Osteoblast (primary cell): Measurements from ENCODE around the gene SLC39A11. TPM values are rescaled to one million over a fixed set of nuclear protein-coding genes. Genes with fewer than 3 reads are reported as not detected.

Experiments
- DNase-seq: peaks from one replicate; pipeline ENCODE4 v3.0.0; 2011; ENCODE audit warnings: low spot score, mixed read lengths; ENCODE audit not compliant: insufficient read length; ENCODE audit errors: missing footprints
- H2AFZ ChIP-seq: 2 replicates; pipeline ENCODE4 v1.6.0; 2011; ENCODE audit warnings: mild to moderate bottlenecking, low read length
- H3K27ac ChIP-seq: 2 replicates; pipeline ENCODE4 v1.5.1; 2011; ENCODE audit warnings: mild to moderate bottlenecking, low read depth, low read length, moderate library complexity
- H3K27me3 ChIP-seq: 2 replicates; pipeline ENCODE4 v1.6.0; 2012; ENCODE audit warnings: mild to moderate bottlenecking, control low read depth, inconsistent platforms, low read length, moderate library complexity; ENCODE audit not compliant: insufficient read depth
- H3K36me3 ChIP-seq: 2 replicates; pipeline ENCODE4 v1.5.1; 2011; ENCODE audit warnings: mild to moderate bottlenecking, low read length, control low read depth, moderate library complexity; ENCODE audit not compliant: insufficient read depth
- H3K4me1 ChIP-seq: 2 replicates; pipeline ENCODE4 v1.5.1; 2011; ENCODE audit warnings: mild to moderate bottlenecking, low read length, control low read depth, moderate library complexity; ENCODE audit not compliant: insufficient read depth
- H3K4me2 ChIP-seq: 2 replicates; pipeline ENCODE4 v1.6.0; 2011; ENCODE audit warnings: mild to moderate bottlenecking, low read length; ENCODE audit not compliant: insufficient read depth
- H3K4me3 ChIP-seq: fragments of 200-600 bp; sonication (generic); 3 replicates; pipeline ENCODE4 v1.5.1; 2012; ENCODE audit warnings: mild to moderate bottlenecking, low read length, inconsistent platforms; ENCODE audit not compliant: insufficient read depth
- H3K79me2 ChIP-seq: 2 replicates; pipeline ENCODE4 v1.6.0; 2012; ENCODE audit warnings: mild to moderate bottlenecking, low read length, control low read depth, inconsistent platforms; ENCODE audit not compliant: insufficient read depth
- H3K9me3 ChIP-seq: 2 replicates; pipeline ENCODE4 v1.5.1; 2011; ENCODE audit warnings: low read depth, low read length, control low read depth
- H4K20me1 ChIP-seq: 2 replicates; pipeline ENCODE4 v1.6.0; 2012; ENCODE audit warnings: mild to moderate bottlenecking, low read length, control low read depth; ENCODE audit not compliant: insufficient read depth
- CTCF ChIP-seq: IDR thresholded peaks from 2 replicates; pipeline ENCODE4 v1.5.1; 2011; ENCODE audit warnings: mild to moderate bottlenecking, low read depth, low read length, moderate library complexity; ENCODE audit errors: extremely low read depth
- total RNA-seq: library from RNA; depleted of rRNA; stranded (reverse); fragments of >200 nt; gene quantifications from 2 replicates; pipeline ENCODE4 v1.2.3, GENCODE V29; 2012

The SLC39A11 gene
- total RNA-seq, 1 donor = 27.1 TPM

GRCh38 chr17:72707881-72708280, 384.6 kb downstream of the SLC39A11 start:
- no peaks in the 10 kb centered on the region for H3K27me3 ChIP-seq
- H3K27ac ChIP-seq = no peak overlapping the region
- H4K20me1 ChIP-seq = no peaks in the 10 kb centered on the region
- TF ChIP-seq CTCF = no peak
- no peaks in the 10 kb centered on the region for H3K9me3 ChIP-seq
- H2AFZ ChIP-seq = no peak overlapping the region
- peaks cover 4% of the 10 kb centered on the region for H3K4me1 ChIP-seq
- H3K4me3 ChIP-seq = no peak overlapping the region
- DNase-seq = no peak
- H3K36me3 ChIP-seq = no peaks in the 10 kb centered on the region
- H3K4me2 ChIP-seq = no peak overlapping the region
- H3K79me2 ChIP-seq = no peaks in the 10 kb centered on the region

GRCh38 chr17:72706396-72706981, 386.0 kb downstream of the SLC39A11 start:
- H3K4me2 ChIP-seq = no peak overlapping the region
- H3K9me3 ChIP-seq = no peaks in the 10 kb centered on the region
- no peaks in the 10 kb centered on the region for H3K27me3 ChIP-seq
- no peak overlapping the region for H3K27ac ChIP-seq
- no peaks in the 10 kb centered on the region for H3K36me3 ChIP-seq
- H3K4me3 ChIP-seq = no peak overlapping the region
- H4K20me1 ChIP-seq = no peaks in the 10 kb centered on the region
- no peak for DNase-seq
- peaks cover 11% of the 10 kb centered on the region for H3K4me1 ChIP-seq
- TF ChIP-seq CTCF = no peak
- H3K79me2 ChIP-seq = no peaks in the 10 kb centered on the region
- H2AFZ ChIP-seq = no peak overlapping the region

- Histone ChIP-seq H3K36me3 (no peaks in the 10 kb centered on the region), H3K79me2 (no peaks in the 10 kb centered on the region), H3K9me3 (no peaks in the 10 kb centered on the region), H3K27me3 (peaks cover 2% of the 10 kb centered on the region), H3K27ac (no peak overlapping the region), H3K4me3 (no peak overlapping the region), H3K4me1 (peaks cover 11% of the 10 kb centered on the region), H4K20me1 (no peaks in the 10 kb centered on the region), H2AFZ (no peak overlapping the region), H3K4me2 (no peak overlapping the region)
- TF ChIP-seq CTCF = no peak
- DNase-seq = no peak
These were observed 386.5 kb downstream of the SLC39A11 start for GRCh38 chr17:72705905-72706395.

GRCh38 chr17:72702998-72703397, 389.5 kb downstream of the SLC39A11 start:
- H3K4me2 ChIP-seq = no peak overlapping the region
- H2AFZ ChIP-seq = no peak overlapping the region
- peaks cover 3% of the 10 kb centered on the region for H3K27me3 ChIP-seq
- TF ChIP-seq CTCF = no peak
- H4K20me1 ChIP-seq = no peaks in the 10 kb centered on the region
- H3K9me3 ChIP-seq = no peaks in the 10 kb centered on the region
- no peaks in the 10 kb centered on the region for H3K36me3 ChIP-seq
- no peak for DNase-seq
- no peak overlapping the region for H3K27ac ChIP-seq
- no peaks in the 10 kb centered on the region for H3K79me2 ChIP-seq
- H3K4me3 ChIP-seq = no peak overlapping the region
- H3K4me1 ChIP-seq = peaks cover 20% of the 10 kb centered on the region
